MM.1S (cell line): ENCODE data around the gene STARD3.

Experiments
- EZH2phosphoT487 ChIP-seq: fragments of 300-600 bp; sonication (generic); IDR thresholded peaks from 2 replicates; pipeline ENCODE4 v1.6.1; 2018; ENCODE audit warnings: antibody characterized with exemption, low read length
- TF ChIP-seq, protein P1 (sequence below): fragments of 300-600 bp; sonication (generic); IDR thresholded peaks from 2 replicates; pipeline ENCODE4 v1.5.1; 2016; ENCODE audit warnings: antibody characterized with exemption, low read length, mixed read lengths

- TF ChIP-seq, protein P1, sequence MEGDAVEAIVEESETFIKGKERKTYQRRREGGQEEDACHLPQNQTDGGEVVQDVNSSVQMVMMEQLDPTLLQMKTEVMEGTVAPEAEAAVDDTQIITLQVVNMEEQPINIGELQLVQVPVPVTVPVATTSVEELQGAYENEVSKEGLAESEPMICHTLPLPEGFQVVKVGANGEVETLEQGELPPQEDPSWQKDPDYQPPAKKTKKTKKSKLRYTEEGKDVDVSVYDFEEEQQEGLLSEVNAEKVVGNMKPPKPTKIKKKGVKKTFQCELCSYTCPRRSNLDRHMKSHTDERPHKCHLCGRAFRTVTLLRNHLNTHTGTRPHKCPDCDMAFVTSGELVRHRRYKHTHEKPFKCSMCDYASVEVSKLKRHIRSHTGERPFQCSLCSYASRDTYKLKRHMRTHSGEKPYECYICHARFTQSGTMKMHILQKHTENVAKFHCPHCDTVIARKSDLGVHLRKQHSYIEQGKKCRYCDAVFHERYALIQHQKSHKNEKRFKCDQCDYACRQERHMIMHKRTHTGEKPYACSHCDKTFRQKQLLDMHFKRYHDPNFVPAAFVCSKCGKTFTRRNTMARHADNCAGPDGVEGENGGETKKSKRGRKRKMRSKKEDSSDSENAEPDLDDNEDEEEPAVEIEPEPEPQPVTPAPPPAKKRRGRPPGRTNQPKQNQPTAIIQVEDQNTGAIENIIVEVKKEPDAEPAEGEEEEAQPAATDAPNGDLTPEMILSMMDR: peak; percentile 80
- no peak for TF ChIP-seq EZH2phosphoT487
Measured at GRCh38 chr17:39634384-39634871, 2.5 kb upstream of the STARD3 start.
